MCF 10A (cell line): ENCODE data around the gene AMZ1. TPM values are rescaled to one million over a fixed set of nuclear protein-coding genes. Genes with fewer than 3 reads are reported as not detected.
A peak's percentile ranks its signal among the peaks of the same experiment; 100 is the strongest.

ENCODE experiments used
- BruUV-seq: library from RNA; stranded (reverse); fragments of 400-500 nt; replicated peaks from 2 replicates; lab custom pipeline; 2021; lab: Mats Ljungman, UMichigan
- CTCF ChIA-PET: fragments of 300-600 bp; sonication (Branson Sonifier 250); formaldehyde crosslinking; extraction: SDS; loops from one replicate; lab custom pipeline; 2021; ENCODE audit warnings: antibody characterized with exemption, inconsistent platforms; lab: Yijun Ruan, JAX
- POLR2A ChIA-PET: fragments of 300-600, 350-650 bp; sonication (Branson Sonifier 250); formaldehyde crosslinking; extraction: SDS; loops from one replicate; lab custom pipeline; 2020; ENCODE audit warnings: antibody characterized with exemption, inconsistent platforms; lab: Yijun Ruan, JAX
- DNase-seq: peaks from one replicate; pipeline ENCODE4 v3.0.0-alpha.2; 2018; ENCODE audit not compliant: unreplicated experiment
- H3K27ac Mint-ChIP-seq: one replicate; pipeline ENCODE4 v1.8.0; 2022; ENCODE audit warnings: mild to moderate bottlenecking, low read depth, mixed read lengths; ENCODE audit not compliant: unreplicated experiment
- H3K27me3 Mint-ChIP-seq: one replicate; pipeline ENCODE4 v1.8.0; 2022; ENCODE audit warnings: mixed read lengths; ENCODE audit not compliant: insufficient read depth, unreplicated experiment
- H3K36me3 Mint-ChIP-seq: one replicate; pipeline ENCODE4 v1.8.0; 2022; ENCODE audit warnings: mild to moderate bottlenecking, moderate library complexity, mixed read lengths; ENCODE audit not compliant: insufficient read depth, unreplicated experiment
- H3K4me1 Mint-ChIP-seq: one replicate; pipeline ENCODE4 v1.8.0; 2022; ENCODE audit warnings: mixed read lengths; ENCODE audit not compliant: insufficient read depth, unreplicated experiment
- H3K4me3 Mint-ChIP-seq: one replicate; pipeline ENCODE4 v1.8.0; 2022; ENCODE audit warnings: mild to moderate bottlenecking, moderate library complexity, mixed read lengths; ENCODE audit not compliant: unreplicated experiment
- H3K9me3 Mint-ChIP-seq: one replicate; pipeline ENCODE4 v1.8.0; 2022; ENCODE audit warnings: mixed read lengths; ENCODE audit not compliant: unreplicated experiment
- intact Hi-C: fragments of 100-400 bp; cut with micrococcal nuclease; formaldehyde crosslinking; loops from 2 replicates; pipeline ENCODE4 v1.14.1; 2022
- total RNA-seq: library from RNA; stranded (reverse); gene quantifications from 2 replicates; pipeline ENCODE4 v1.2.3, GENCODE V29; 2022
- TF ChIP-seq, protein P1 (sequence below): fragments of 200-600 bp; IDR thresholded peaks from one replicate; pipeline ENCODE4 v1.8.0; 2022; ENCODE audit warnings: antibody characterized with exemption, mild to moderate bottlenecking; ENCODE audit not compliant: unreplicated experiment

The AMZ1 gene
- total RNA-seq, 1 experiment from 2014 or later: not detected

GRCh38 chr7:2660359-2661095 lies 27.5 kb upstream of the AMZ1 start:
- intact Hi-C loops: no loop called here
- ChIA-PET POLR2A (no interaction called here), CTCF (no interaction called here)
- no TSS peak for BruUV-seq
- H3K36me3 Mint-ChIP-seq: peaks cover 5% of the 10 kb centered on the region
- no peaks in the 10 kb centered on the region for H3K4me1 Mint-ChIP-seq
- TF ChIP-seq, protein P1, sequence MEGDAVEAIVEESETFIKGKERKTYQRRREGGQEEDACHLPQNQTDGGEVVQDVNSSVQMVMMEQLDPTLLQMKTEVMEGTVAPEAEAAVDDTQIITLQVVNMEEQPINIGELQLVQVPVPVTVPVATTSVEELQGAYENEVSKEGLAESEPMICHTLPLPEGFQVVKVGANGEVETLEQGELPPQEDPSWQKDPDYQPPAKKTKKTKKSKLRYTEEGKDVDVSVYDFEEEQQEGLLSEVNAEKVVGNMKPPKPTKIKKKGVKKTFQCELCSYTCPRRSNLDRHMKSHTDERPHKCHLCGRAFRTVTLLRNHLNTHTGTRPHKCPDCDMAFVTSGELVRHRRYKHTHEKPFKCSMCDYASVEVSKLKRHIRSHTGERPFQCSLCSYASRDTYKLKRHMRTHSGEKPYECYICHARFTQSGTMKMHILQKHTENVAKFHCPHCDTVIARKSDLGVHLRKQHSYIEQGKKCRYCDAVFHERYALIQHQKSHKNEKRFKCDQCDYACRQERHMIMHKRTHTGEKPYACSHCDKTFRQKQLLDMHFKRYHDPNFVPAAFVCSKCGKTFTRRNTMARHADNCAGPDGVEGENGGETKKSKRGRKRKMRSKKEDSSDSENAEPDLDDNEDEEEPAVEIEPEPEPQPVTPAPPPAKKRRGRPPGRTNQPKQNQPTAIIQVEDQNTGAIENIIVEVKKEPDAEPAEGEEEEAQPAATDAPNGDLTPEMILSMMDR: peak; percentile 27
- no peak overlapping the region for H3K4me3 Mint-ChIP-seq
- no peaks in the 10 kb centered on the region for H3K9me3 Mint-ChIP-seq
- no peak for DNase-seq
- no peaks in the 10 kb centered on the region for H3K27me3 Mint-ChIP-seq
- no peak overlapping the region for H3K27ac Mint-ChIP-seq

GRCh38 chr7:2661096-2661449 lies 26.9 kb upstream of the AMZ1 start:
- Mint-ChIP-seq H3K4me3 (no peak overlapping the region), H3K9me3 (no peaks in the 10 kb centered on the region), H3K27me3 (no peaks in the 10 kb centered on the region), H3K27ac (no peak overlapping the region), H3K4me1 (no peaks in the 10 kb centered on the region), H3K36me3 (peaks cover 5% of the 10 kb centered on the region)
- ChIA-PET CTCF (no interaction called here), POLR2A (no interaction called here)
- no TSS peak for BruUV-seq
- no peak for DNase-seq
- intact Hi-C loops: no loop called here
- TF ChIP-seq, protein P1: no peak

- no peaks in the 10 kb centered on the region for H3K4me1 Mint-ChIP-seq
- intact Hi-C loops: no loop called here
- no peak overlapping the region for H3K4me3 Mint-ChIP-seq
- no peak for DNase-seq
- peaks cover 5% of the 10 kb centered on the region for H3K36me3 Mint-ChIP-seq
- H3K27ac Mint-ChIP-seq: no peak overlapping the region
- peaks cover 3% of the 10 kb centered on the region for H3K27me3 Mint-ChIP-seq
- no TSS peak for BruUV-seq
- TF ChIP-seq, protein P1: no peak
- no peaks in the 10 kb centered on the region for H3K9me3 Mint-ChIP-seq
- POLR2A ChIA-PET: no interaction called here
- CTCF ChIA-PET: no interaction called here
These were observed 26.3 kb upstream of the AMZ1 start for GRCh38 chr7:2661602-2662272.

DNA sequence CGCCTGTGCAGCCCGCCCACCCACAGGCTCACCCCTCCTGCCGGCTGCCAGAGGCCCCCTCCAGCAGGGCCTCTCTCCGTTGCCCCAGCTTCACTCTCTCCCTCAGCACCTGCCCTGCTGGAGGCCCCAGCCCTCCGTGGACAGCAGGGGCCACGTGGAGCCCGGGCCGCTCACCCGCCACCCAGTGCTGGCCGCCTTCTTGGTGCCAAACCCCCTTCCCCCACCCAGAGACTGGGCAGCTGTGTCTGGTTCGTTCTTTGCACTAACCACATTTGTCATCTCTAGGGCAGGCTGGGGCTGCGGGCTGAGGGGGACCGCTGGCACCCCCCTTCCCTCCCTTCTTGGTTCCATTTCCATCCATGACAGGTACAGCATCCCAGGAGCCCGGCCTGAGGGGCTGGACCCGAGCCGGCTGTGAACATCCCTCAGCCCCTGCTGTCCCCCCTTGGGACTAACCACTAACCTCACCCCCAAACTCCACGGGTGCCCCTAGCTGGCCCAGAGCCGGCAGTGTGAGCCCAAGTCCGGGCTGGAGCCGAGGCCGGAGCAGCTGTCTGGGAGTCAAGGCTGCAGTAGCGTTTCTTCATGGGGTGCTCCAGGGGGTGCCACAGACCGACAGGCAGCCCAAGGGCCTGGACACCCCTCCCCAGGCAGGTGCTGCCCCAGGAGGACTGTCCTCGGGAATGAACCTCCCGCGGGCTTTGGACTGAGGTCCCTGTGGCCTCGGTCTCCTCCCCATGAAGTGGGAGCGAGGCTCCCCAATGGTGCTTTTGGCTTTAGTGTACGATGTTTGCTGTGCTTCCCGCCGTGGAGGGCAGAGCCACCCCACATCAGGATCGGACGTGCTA lies 25.5 kb upstream of the AMZ1 start:
- intact Hi-C loops: no loop called here
- no TSS peak for BruUV-seq
- H3K27ac Mint-ChIP-seq: no peak overlapping the region
- peaks cover 5% of the 10 kb centered on the region for H3K36me3 Mint-ChIP-seq
- H3K4me3 Mint-ChIP-seq: no peak overlapping the region
- no peaks in the 10 kb centered on the region for H3K4me1 Mint-ChIP-seq
- peaks cover 10% of the 10 kb centered on the region for H3K27me3 Mint-ChIP-seq
- TF ChIP-seq, protein P1: no peak
- H3K9me3 Mint-ChIP-seq: no peaks in the 10 kb centered on the region
- ChIA-PET POLR2A (no interaction called here), CTCF (interaction anchor here (0.7 kb wide), 1 partner anchor 25 kb away, joined by 3 read pairs; no protein-coding TSS in a partner anchor)
- no peak for DNase-seq
